Stimulated activated CD4-positive, alpha-beta T cell treated with anti-CD3 and anti-CD28 coated beads, Interleukin-15, amount 100 ng/mL, for 48 hours (primary cell): ENCODE data around the gene ERC1.
"Not testable (repeated sequence)": the region's sequence is repeated elsewhere in the genome, so short reads cannot be mapped to it uniquely, and the experiment has no call there.

Experiments used
- DNase-seq, 2 donors: peaks; one replicate each; pipeline ENCODE4 v3.0.0-alpha.2; 2020; ENCODE audit warnings: low read depth in 2 of 2

Gene ERC1

GRCh38 chr12:1185460-1186182 lies 194.6 kb downstream of the ERC1 start:
- DNase-seq, result no peak

- no peak for DNase-seq
These were observed 195.3 kb downstream of the ERC1 start for GRCh38 chr12:1186298-1186697.

- DNase-seq, result no peak
These were observed 197.0 kb downstream of the ERC1 start for GRCh38 chr12:1188016-1188415.

- no peak for DNase-seq
These were observed 198.1 kb downstream of the ERC1 start for GRCh38 chr12:1189163-1189562.

- no peak for DNase-seq
These were observed 204.5 kb downstream of the ERC1 start for GRCh38 chr12:1195513-1195912.

- DNase-seq, result no peak
These were observed 206.4 kb downstream of the ERC1 start for GRCh38 chr12:1197264-1198018.

GRCh38 chr12:1198854-1199253 lies 207.8 kb downstream of the ERC1 start:
- not testable (repeated sequence) for DNase-seq

- no peak for DNase-seq
These were observed 208.7 kb downstream of the ERC1 start for GRCh38 chr12:1199700-1200099.

GRCh38 chr12:1201030-1201429 lies 210.0 kb downstream of the ERC1 start:
- no peak for DNase-seq

GRCh38 chr12:1201886-1202285 lies 210.9 kb downstream of the ERC1 start:
- no peak for DNase-seq

GRCh38 chr12:1203735-1204019 lies 212.7 kb downstream of the ERC1 start:
- no peak for DNase-seq

- no peak for DNase-seq
These were observed 213.6 kb downstream of the ERC1 start for GRCh38 chr12:1204581-1205121.

- DNase-seq, result no peak
These were observed 214.6 kb downstream of the ERC1 start for GRCh38 chr12:1205512-1206060.

GRCh38 chr12:1206118-1206734 lies 215.2 kb downstream of the ERC1 start:
- no peak for DNase-seq

- no peak for DNase-seq
These were observed 216.3 kb downstream of the ERC1 start for GRCh38 chr12:1207276-1207675.

- DNase-seq, result not testable (repeated sequence)
These were observed 217.7 kb downstream of the ERC1 start for GRCh38 chr12:1208719-1209118.

GRCh38 chr12:1212526-1212925 lies 221.5 kb downstream of the ERC1 start:
- no peak for DNase-seq

- DNase-seq, result peak; percentile 37 to 57
These were observed 222.2 kb downstream of the ERC1 start for GRCh38 chr12:1213205-1213604.

- DNase-seq, result no peak
These were observed 222.7 kb downstream of the ERC1 start for GRCh38 chr12:1213618-1214205.

GRCh38 chr12:1216560-1216959 lies 225.5 kb downstream of the ERC1 start:
- no peak for DNase-seq

- no peak for DNase-seq
These were observed 226.3 kb downstream of the ERC1 start for GRCh38 chr12:1217191-1217949.
